ENCODE results near the gene MRPS18A.
A peak's percentile ranks its signal among the peaks of the same experiment; 100 is the strongest.

MRPS18A gene

GRCh38 chr6:43730634-43731033, 43.0 kb upstream of the MRPS18A start:
- no peak for TF ChIP-seq CTCF (conservative IDR thresholded peaks at IDR 0.05; ENCODE audit: low read length)
- no peak for DNase-seq (ENCODE audit: low read depth)
- H3K4me3 ChIP-seq (ENCODE audit: low read length): no peak overlapping the region

GRCh38 chr6:43729537-43729936, 41.9 kb upstream of the MRPS18A start:
- no peak for DNase-seq (ENCODE audit: low read depth)
- TF ChIP-seq CTCF (conservative IDR thresholded peaks at IDR 0.05; ENCODE audit: low read length): no peak
- H3K4me3 ChIP-seq (ENCODE audit: low read length): no peak overlapping the region

GRCh38 chr6:43728586-43728985, 41.0 kb upstream of the MRPS18A start:
- DNase-seq (ENCODE audit: low read depth): no peak
- no peak overlapping the region for H3K4me3 ChIP-seq (ENCODE audit: low read length)
- TF ChIP-seq CTCF (conservative IDR thresholded peaks at IDR 0.05; ENCODE audit: low read length): no peak

GRCh38 chr6:43727634-43728033, 40.0 kb upstream of the MRPS18A start:
- no peak overlapping the region for H3K4me3 ChIP-seq (ENCODE audit: low read length)
- TF ChIP-seq CTCF (conservative IDR thresholded peaks at IDR 0.05; ENCODE audit: low read length): no peak
- no peak for DNase-seq (ENCODE audit: low read depth)

- H3K4me3 ChIP-seq (ENCODE audit: low read length): no peak overlapping the region
- no peak for DNase-seq (ENCODE audit: low read depth)
- no peak for TF ChIP-seq CTCF (conservative IDR thresholded peaks at IDR 0.05; ENCODE audit: low read length)
Observed at GRCh38 chr6:43725643-43726580, 38.3 kb upstream of the MRPS18A start.

GRCh38 chr6:43724914-43725642, 37.5 kb upstream of the MRPS18A start:
- no peak overlapping the region for H3K4me3 ChIP-seq (ENCODE audit: low read length)
- TF ChIP-seq CTCF (conservative IDR thresholded peaks at IDR 0.05; ENCODE audit: low read length): no peak
- peak; percentile 95 for DNase-seq (ENCODE audit: low read depth)

All from AG10803 (cell line).